Caki2 (cell line): ENCODE results near the gene SNX17. TPM values are rescaled to one million over a fixed set of nuclear protein-coding genes. Genes with fewer than 3 reads are reported as not detected.

ENCODE experiments used
- total RNA-seq: library from RNA; depleted of rRNA; stranded (reverse); fragments of >200 nt; shearing (Covaris generic); gene quantifications from 2 replicates; pipeline ENCODE4 v1.2.3, GENCODE V29; 2014; ENCODE audit warnings: low replicate concordance; rRNA removed

Gene SNX17
- total RNA-seq, 1 experiment from 2014 or later: 358 TPM

Other genes with a start within 250 kb of the SNX17 start
- 0.78 TPM in 1 of 2 replicates, not detected in the other for gene ABHD1, start 246.8 kb upstream of the SNX17 start, total RNA-seq
- gene PREB, start 236.0 kb upstream of the SNX17 start, total RNA-seq: 64.5 and 102 TPM in 2 replicates
- not detected in 2 replicates for gene PRR30, start 231.2 kb upstream of the SNX17 start, total RNA-seq
- gene TCF23, start 221.6 kb upstream of the SNX17 start, total RNA-seq: not detected in 2 replicates
- 284 and 308 TPM in 2 replicates for gene ATRAID, start 158.6 kb upstream of the SNX17 start, total RNA-seq
- 15.4 and 15.9 TPM in 2 replicates for gene SLC5A6, start 158.3 kb upstream of the SNX17 start, total RNA-seq
- gene CAD, start 153.2 kb upstream of the SNX17 start, total RNA-seq: 34.9 and 37.0 TPM in 2 replicates
- gene SLC30A3, start 107.6 kb upstream of the SNX17 start, total RNA-seq: not detected in 2 replicates
- gene DNAJC5G, start 95.2 kb upstream of the SNX17 start, total RNA-seq: not detected in 2 replicates
- not detected in 2 replicates for gene TRIM54, start 88.2 kb upstream of the SNX17 start, total RNA-seq
- gene UCN, start 62.2 kb upstream of the SNX17 start, total RNA-seq: 2.2 and 5.3 TPM in 2 replicates
- 76.2 and 94.1 TPM in 2 replicates for gene MPV17, start 47.5 kb upstream of the SNX17 start, total RNA-seq
- gene GTF3C2, start 13.9 kb upstream of the SNX17 start, total RNA-seq: 68.2 and 70.7 TPM in 2 replicates
- gene EIF2B4, start 278 bp upstream of the SNX17 start, total RNA-seq: 23.5 and 43.0 TPM in 2 replicates
- gene ZNF513, start 10.1 kb downstream of the SNX17 start, total RNA-seq: 12.3 and 19.0 TPM in 2 replicates
- gene PPM1G, start 39.0 kb downstream of the SNX17 start, total RNA-seq: 148 and 186 TPM in 2 replicates
- gene NRBP1, start 58.0 kb downstream of the SNX17 start, total RNA-seq: 146 and 150 TPM in 2 replicates
- not detected in 2 replicates for gene KRTCAP3, start 71.8 kb downstream of the SNX17 start, total RNA-seq
- 8.6 and 13.9 TPM in 2 replicates for gene IFT172, start 119.1 kb downstream of the SNX17 start, total RNA-seq
- gene FNDC4, start 124.6 kb downstream of the SNX17 start, total RNA-seq: 9.0 and 11.4 TPM in 2 replicates
- gene GCKR, start 126.2 kb downstream of the SNX17 start, total RNA-seq: 6.0 and 8.9 TPM in 2 replicates
- 37.6 and 69.9 TPM in 2 replicates for gene ZNF512, start 212.4 kb downstream of the SNX17 start, total RNA-seq